ENCODE measurements around the gene ST7.

The ST7 gene

DNA sequence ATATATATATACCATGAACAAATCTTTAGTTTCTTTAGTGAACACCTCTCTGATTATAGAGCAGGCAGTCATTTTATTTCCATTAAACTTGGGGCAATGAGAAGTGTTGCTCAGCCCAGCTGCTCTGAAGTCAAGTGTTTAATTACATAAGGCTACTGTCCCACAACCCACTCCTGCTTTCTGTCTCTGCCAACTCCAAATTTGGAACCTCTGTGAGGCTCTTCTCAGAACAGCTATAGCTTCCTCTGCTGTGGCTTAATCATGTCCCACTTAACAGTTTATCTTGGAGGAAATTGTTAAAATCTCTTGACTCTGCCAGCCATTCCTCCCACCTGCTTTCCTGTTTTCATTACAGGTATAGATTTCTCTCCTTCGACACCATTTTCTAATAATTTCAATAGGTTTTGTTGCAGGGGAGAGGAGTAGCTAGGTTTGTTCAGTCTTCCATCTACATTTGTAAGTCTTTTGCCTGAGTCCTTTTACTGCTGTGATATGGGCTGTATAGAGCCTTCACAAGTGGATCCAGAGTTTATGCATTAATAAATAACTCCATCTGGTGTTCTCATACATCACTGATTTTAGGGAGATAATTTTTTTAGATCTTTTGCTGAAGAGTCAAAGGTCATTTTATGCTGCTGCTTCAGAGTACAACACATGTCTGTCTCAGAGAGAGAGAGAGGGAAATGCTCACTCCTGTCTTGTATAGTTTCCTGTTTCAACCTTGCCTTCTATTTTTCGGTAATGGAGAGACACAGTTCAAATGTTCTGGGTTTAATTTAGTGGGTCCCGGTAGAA, 199.1 kb downstream of the ST7 start:
- H3K4me3 ChIP-seq (ENCODE audit: low read depth, low read length) = no peak overlapping the region
- TF ChIP-seq, protein P1, sequence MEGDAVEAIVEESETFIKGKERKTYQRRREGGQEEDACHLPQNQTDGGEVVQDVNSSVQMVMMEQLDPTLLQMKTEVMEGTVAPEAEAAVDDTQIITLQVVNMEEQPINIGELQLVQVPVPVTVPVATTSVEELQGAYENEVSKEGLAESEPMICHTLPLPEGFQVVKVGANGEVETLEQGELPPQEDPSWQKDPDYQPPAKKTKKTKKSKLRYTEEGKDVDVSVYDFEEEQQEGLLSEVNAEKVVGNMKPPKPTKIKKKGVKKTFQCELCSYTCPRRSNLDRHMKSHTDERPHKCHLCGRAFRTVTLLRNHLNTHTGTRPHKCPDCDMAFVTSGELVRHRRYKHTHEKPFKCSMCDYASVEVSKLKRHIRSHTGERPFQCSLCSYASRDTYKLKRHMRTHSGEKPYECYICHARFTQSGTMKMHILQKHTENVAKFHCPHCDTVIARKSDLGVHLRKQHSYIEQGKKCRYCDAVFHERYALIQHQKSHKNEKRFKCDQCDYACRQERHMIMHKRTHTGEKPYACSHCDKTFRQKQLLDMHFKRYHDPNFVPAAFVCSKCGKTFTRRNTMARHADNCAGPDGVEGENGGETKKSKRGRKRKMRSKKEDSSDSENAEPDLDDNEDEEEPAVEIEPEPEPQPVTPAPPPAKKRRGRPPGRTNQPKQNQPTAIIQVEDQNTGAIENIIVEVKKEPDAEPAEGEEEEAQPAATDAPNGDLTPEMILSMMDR (IDR thresholded peaks at IDR 0.05; ENCODE audit: low read depth, low read length) = no peak

DNA sequence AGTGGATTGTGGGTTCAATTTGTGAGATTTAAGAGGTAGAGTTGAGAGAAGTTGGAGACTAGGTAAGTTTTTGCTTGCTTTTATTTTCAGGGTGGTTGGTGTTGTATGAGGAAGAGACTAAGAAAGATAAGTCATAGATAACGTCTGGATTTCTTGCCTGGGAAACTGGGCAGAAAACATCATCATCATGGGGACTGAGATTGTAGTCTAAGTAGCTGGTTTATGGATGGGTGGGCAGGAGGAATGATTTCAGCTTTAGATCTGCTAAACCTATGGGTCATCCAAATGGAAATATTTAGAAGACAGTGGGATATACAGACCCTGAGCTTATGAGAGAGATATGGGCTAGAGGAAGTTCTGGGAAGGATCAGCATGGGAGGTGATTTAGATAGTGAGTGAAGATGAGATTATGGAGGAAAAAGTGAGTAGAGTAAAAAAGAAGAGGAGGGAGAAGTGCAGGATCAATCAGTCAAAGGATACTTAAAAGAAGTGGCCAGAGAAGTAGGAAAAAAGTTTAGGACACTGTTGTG, 199.8 kb downstream of the ST7 start:
- TF ChIP-seq, protein P1 (IDR thresholded peaks at IDR 0.05; ENCODE audit: low read depth, low read length) = no peak
- no peak overlapping the region for H3K4me3 ChIP-seq (ENCODE audit: low read depth, low read length)

DNA sequence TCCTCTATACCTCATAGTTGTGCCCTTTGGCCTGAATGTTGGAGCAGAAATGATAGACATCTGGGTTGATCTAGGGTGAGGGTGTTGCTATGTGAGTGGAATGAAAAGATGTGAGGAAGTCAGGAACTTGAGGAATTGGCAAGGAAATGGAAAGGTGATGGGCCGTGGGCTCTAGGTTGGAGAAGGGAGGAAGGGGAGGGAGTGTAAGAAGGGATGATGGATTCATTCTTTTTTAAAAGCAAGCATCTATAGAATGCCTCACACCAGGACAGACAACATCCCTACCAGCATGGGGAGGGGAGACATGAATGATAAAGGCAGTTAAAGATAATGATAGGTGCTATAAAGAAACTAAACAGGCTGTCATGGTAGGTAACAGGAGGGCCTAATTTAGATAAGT, 201.4 kb downstream of the ST7 start:
- TF ChIP-seq, protein P1 (IDR thresholded peaks at IDR 0.05; ENCODE audit: low read depth, low read length) = no peak
- no peak overlapping the region for H3K4me3 ChIP-seq (ENCODE audit: low read depth, low read length)

DNA sequence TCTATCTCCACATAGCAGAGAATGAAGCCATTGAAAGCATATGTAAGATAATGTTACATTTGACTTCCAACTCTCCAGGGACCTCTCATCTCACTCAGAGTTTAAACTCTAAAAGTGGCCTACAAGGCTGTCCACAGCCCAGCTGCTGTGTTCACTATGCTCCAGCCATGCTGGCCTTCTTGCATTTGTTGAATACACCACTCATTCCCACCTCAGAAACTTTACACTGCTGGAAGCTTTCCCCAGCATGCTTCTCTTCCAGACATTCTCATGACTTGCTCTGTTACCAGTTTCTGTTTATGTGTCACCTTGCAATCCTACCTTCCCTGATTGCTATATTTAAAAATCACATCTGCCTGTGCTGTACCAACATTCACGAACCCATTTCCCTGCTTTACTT, 202.4 kb downstream of the ST7 start:
- H3K4me3 ChIP-seq (ENCODE audit: low read depth, low read length) = no peak overlapping the region
- TF ChIP-seq, protein P1 (IDR thresholded peaks at IDR 0.05; ENCODE audit: low read depth, low read length) = no peak

DNA sequence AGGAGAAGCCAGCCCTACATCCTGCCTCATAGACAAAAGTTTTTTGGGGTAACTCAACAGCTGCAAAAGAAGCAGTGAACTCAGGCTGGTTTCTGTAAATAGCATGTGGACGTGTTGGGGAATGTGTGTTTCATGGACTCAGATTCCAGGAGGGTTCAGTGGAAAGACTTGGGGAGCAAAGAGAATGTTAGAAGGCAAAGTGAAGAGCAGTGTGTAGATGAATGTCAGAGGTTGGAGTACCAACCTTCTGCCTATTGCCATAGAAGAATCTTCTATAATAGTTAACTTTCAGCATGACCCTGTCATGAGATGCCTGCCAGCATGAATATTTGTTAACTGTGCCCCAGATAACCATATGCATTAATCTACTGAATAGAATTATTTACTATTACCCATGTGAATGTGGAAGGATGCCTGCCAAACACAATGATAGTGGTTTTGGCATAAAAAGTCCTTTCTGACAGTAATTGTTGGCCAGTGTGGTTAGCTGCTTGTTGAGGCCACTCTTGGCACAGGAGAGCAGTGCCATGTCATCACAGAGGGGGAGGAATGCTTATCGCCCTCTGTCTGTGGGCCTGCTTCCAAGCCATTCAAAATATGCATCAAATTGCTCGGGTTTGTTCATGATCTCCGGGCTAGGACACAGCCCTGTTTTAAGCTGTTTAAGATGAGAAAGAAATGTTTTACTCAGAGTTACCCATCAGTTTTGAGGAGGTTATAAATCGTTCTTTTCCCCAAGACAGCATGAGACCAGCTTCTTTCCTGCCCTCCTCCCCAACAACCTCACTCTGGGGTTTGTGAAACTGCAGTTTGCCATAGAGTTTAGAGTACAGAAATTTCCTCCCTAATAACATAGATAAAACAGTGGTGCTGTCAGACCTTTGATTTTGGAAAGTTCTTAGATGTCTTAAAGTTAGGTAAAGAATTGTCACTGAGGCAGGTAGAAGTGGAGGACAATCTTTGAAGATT, 204.2 kb downstream of the ST7 start:
- TF ChIP-seq, protein P1 (IDR thresholded peaks at IDR 0.05; ENCODE audit: low read depth, low read length) = no peak
- no peak overlapping the region for H3K4me3 ChIP-seq (ENCODE audit: low read depth, low read length)

DNA sequence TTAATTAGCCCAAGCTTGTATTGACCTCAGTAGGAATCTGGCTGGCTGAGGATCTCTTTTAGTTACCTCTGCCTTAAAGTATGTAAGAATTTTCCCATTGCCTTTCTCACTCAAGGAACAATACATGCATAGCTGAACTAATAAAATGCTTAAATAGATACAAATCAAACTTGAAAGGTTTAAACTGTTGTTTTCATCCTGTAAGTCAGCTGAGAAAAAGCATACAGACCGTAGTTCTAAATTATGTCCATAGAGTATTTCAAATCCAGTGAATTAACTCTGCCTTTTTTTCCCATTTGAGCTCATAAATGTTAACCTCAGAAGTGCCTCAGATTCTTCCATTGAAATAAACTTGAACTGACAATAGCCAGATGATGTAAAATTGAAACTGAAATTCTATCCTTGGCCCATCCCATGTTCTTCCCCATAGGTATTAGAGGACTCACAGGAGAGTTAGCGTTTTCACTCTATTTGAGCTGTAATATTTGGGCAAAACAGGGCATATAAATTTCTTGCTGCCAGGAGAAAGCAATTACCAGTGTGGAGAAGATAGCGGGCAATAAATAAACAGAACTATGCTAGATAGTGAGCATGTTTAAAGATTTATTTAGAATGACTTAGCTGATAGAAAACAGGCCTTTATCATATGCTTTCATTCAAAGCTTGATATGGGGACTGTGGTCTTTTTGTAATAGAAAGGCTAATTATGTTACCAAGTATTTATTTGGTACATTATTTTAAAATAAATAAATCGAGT, 205.8 kb downstream of the ST7 start:
- H3K4me3 ChIP-seq (ENCODE audit: low read depth, low read length) = no peak overlapping the region
- TF ChIP-seq, protein P1 (IDR thresholded peaks at IDR 0.05; ENCODE audit: low read depth, low read length) = no peak
